ENCODE measurements around the gene INPP5K. TPM values are rescaled to one million over a fixed set of nuclear protein-coding genes. Genes with fewer than 3 reads are reported as not detected.
A peak's percentile ranks its signal among the peaks of the same experiment; 100 is the strongest.

INPP5K gene
- total RNA-seq, 1 donor from 2014 or later: 24.7 TPM

- H3K4me3 Mint-ChIP-seq: no peak overlapping the region
- DNase-seq (ENCODE audit: low spot score): peak; percentile 52
- no peak overlapping the region for H3K27ac Mint-ChIP-seq
- no peaks in the 10 kb centered on the region for H3K9me3 Mint-ChIP-seq
- peaks cover 17% of the 10 kb centered on the region for H3K4me1 Mint-ChIP-seq (ENCODE audit: low read depth)
- peaks cover 18% of the 10 kb centered on the region for H3K36me3 Mint-ChIP-seq (ENCODE audit: low read depth)
- intact Hi-C loops (cut with micrococcal nuclease): loop anchor here (5.0 kb wide), 2 partner anchors 118 to 162 kb away; partner anchors contain the start of genes RILP and SCARF1
- H3K27me3 Mint-ChIP-seq (ENCODE audit: insufficient read depth): peaks cover 3% of the 10 kb centered on the region
These were observed 30.7 kb downstream of the INPP5K start for GRCh38 chr17:1485423-1486376.

- Mint-ChIP-seq H3K9me3 (no peaks in the 10 kb centered on the region), H3K27me3 (ENCODE audit: insufficient read depth) (no peaks in the 10 kb centered on the region), H3K36me3 (ENCODE audit: low read depth) (peaks cover 16% of the 10 kb centered on the region), H3K4me1 (ENCODE audit: low read depth) (peaks cover 8% of the 10 kb centered on the region), H3K4me3 (peak overlapping the region; percentile 82), H3K27ac (peak overlapping the region; percentile 80)
- peak; percentile 38 for DNase-seq (ENCODE audit: low spot score)
- intact Hi-C loops (cut with micrococcal nuclease): loop anchor here (5.0 kb wide), 2 partner anchors 118 to 162 kb away; partner anchors contain the start of genes RILP and SCARF1
These were observed 31.6 kb downstream of the INPP5K start for GRCh38 chr17:1484676-1485422.

GRCh38 chr17:1484060-1484535 is 32.3 kb downstream of the INPP5K start:
- Mint-ChIP-seq H3K27ac (no peak overlapping the region), H3K4me1 (ENCODE audit: low read depth) (peaks cover 8% of the 10 kb centered on the region), H3K9me3 (no peaks in the 10 kb centered on the region), H3K4me3 (peak overlapping the region; percentile 34), H3K36me3 (ENCODE audit: low read depth) (peaks cover 17% of the 10 kb centered on the region), H3K27me3 (ENCODE audit: insufficient read depth) (no peaks in the 10 kb centered on the region)
- no peak for DNase-seq (ENCODE audit: low spot score)
- intact Hi-C loops (cut with micrococcal nuclease): no loop called here

GRCh38 chr17:1482680-1483079 is 33.7 kb downstream of the INPP5K start:
- no peak for DNase-seq (ENCODE audit: low spot score)
- Mint-ChIP-seq H3K4me1 (ENCODE audit: low read depth) (peaks cover 7% of the 10 kb centered on the region), H3K27ac (no peak overlapping the region), H3K27me3 (ENCODE audit: insufficient read depth) (no peaks in the 10 kb centered on the region), H3K4me3 (no peak overlapping the region), H3K9me3 (no peaks in the 10 kb centered on the region), H3K36me3 (ENCODE audit: low read depth) (peaks cover 21% of the 10 kb centered on the region)
- intact Hi-C loops (cut with micrococcal nuclease): no loop called here

- Mint-ChIP-seq H3K36me3 (ENCODE audit: low read depth) (peaks cover 21% of the 10 kb centered on the region), H3K27ac (no peak overlapping the region), H3K4me3 (no peak overlapping the region), H3K4me1 (ENCODE audit: low read depth) (peaks cover under 1% of the 10 kb centered on the region), H3K27me3 (ENCODE audit: insufficient read depth) (no peaks in the 10 kb centered on the region), H3K9me3 (no peaks in the 10 kb centered on the region)
- DNase-seq (ENCODE audit: low spot score): no peak
- intact Hi-C loops (cut with micrococcal nuclease): no loop called here
These were observed 34.7 kb downstream of the INPP5K start for GRCh38 chr17:1481736-1482135.

GRCh38 chr17:1480747-1481465 is 35.5 kb downstream of the INPP5K start:
- intact Hi-C loops (cut with micrococcal nuclease): no loop called here
- Mint-ChIP-seq H3K4me3 (no peak overlapping the region), H3K36me3 (ENCODE audit: low read depth) (peaks cover 21% of the 10 kb centered on the region), H3K4me1 (ENCODE audit: low read depth) (no peaks in the 10 kb centered on the region), H3K27me3 (ENCODE audit: insufficient read depth) (no peaks in the 10 kb centered on the region), H3K27ac (no peak overlapping the region), H3K9me3 (no peaks in the 10 kb centered on the region)
- no peak for DNase-seq (ENCODE audit: low spot score)

- Mint-ChIP-seq H3K9me3 (no peaks in the 10 kb centered on the region), H3K36me3 (ENCODE audit: low read depth) (peaks cover 24% of the 10 kb centered on the region), H3K4me1 (ENCODE audit: low read depth) (peaks cover 8% of the 10 kb centered on the region), H3K27me3 (ENCODE audit: insufficient read depth) (no peaks in the 10 kb centered on the region), H3K27ac (no peak overlapping the region), H3K4me3 (no peak overlapping the region)
- DNase-seq (ENCODE audit: low spot score): no peak
- intact Hi-C loops (cut with micrococcal nuclease): no loop called here
These were observed 38.0 kb downstream of the INPP5K start for GRCh38 chr17:1478418-1478817.

GRCh38 chr17:1475321-1475854 is 41.0 kb downstream of the INPP5K start:
- Mint-ChIP-seq H3K4me3 (no peak overlapping the region), H3K4me1 (ENCODE audit: low read depth) (peaks cover 12% of the 10 kb centered on the region), H3K36me3 (ENCODE audit: low read depth) (peaks cover 12% of the 10 kb centered on the region), H3K27ac (no peak overlapping the region), H3K27me3 (ENCODE audit: insufficient read depth) (no peaks in the 10 kb centered on the region), H3K9me3 (no peaks in the 10 kb centered on the region)
- intact Hi-C loops (cut with micrococcal nuclease): no loop called here
- DNase-seq (ENCODE audit: low spot score): no peak

- Mint-ChIP-seq H3K9me3 (no peaks in the 10 kb centered on the region), H3K4me3 (no peak overlapping the region), H3K4me1 (ENCODE audit: low read depth) (peaks cover 12% of the 10 kb centered on the region), H3K27me3 (ENCODE audit: insufficient read depth) (no peaks in the 10 kb centered on the region), H3K36me3 (ENCODE audit: low read depth) (peaks cover 12% of the 10 kb centered on the region), H3K27ac (no peak overlapping the region)
- no peak for DNase-seq (ENCODE audit: low spot score)
- intact Hi-C loops (cut with micrococcal nuclease): no loop called here
These were observed 41.8 kb downstream of the INPP5K start for GRCh38 chr17:1474402-1475189.

- Mint-ChIP-seq H3K36me3 (ENCODE audit: low read depth) (peaks cover 18% of the 10 kb centered on the region), H3K27me3 (ENCODE audit: insufficient read depth) (no peaks in the 10 kb centered on the region), H3K9me3 (peaks cover 6% of the 10 kb centered on the region), H3K27ac (no peak overlapping the region), H3K4me3 (no peak overlapping the region), H3K4me1 (ENCODE audit: low read depth) (peaks cover 12% of the 10 kb centered on the region)
- DNase-seq (ENCODE audit: low spot score): no peak
- intact Hi-C loops (cut with micrococcal nuclease): loop anchor here (1.0 kb wide), 1 partner anchor 11 kb away; no protein-coding TSS in a partner anchor
These were observed 42.6 kb downstream of the INPP5K start for GRCh38 chr17:1473841-1474240.

- intact Hi-C loops (cut with micrococcal nuclease): loop anchor here (1.0 kb wide), 1 partner anchor 10 kb away; no protein-coding TSS in a partner anchor
- DNase-seq (ENCODE audit: low spot score): no peak
These were observed 43.2 kb downstream of the INPP5K start for GRCh38 chr17:1473170-1473569.

More at GRCh38 chr17:1473170-1473569, 43.2 kb downstream of the INPP5K start:
- no peaks in the 10 kb centered on the region for H3K27me3 Mint-ChIP-seq (ENCODE audit: insufficient read depth)
- H3K4me3 Mint-ChIP-seq: no peak overlapping the region
- peaks cover 10% of the 10 kb centered on the region for H3K9me3 Mint-ChIP-seq
- no peak overlapping the region for H3K27ac Mint-ChIP-seq
- peaks cover 24% of the 10 kb centered on the region for H3K36me3 Mint-ChIP-seq (ENCODE audit: low read depth)
- H3K4me1 Mint-ChIP-seq (ENCODE audit: low read depth): peaks cover 12% of the 10 kb centered on the region
